Osteoblast (primary cell): ENCODE results near the gene CRISP1. TPM values are rescaled to one million over a fixed set of nuclear protein-coding genes. Genes with fewer than 3 reads are reported as not detected.

ENCODE experiments used
- DNase-seq: peaks from one replicate; pipeline ENCODE4 v3.0.0; 2011; ENCODE audit warnings: low spot score, mixed read lengths; ENCODE audit not compliant: insufficient read length; ENCODE audit errors: missing footprints
- H2AFZ ChIP-seq: 2 replicates; pipeline ENCODE4 v1.6.0; 2011; ENCODE audit warnings: mild to moderate bottlenecking, low read length
- H3K27ac ChIP-seq: 2 replicates; pipeline ENCODE4 v1.5.1; 2011; ENCODE audit warnings: mild to moderate bottlenecking, low read depth, low read length, moderate library complexity
- H3K27me3 ChIP-seq: 2 replicates; pipeline ENCODE4 v1.6.0; 2012; ENCODE audit warnings: mild to moderate bottlenecking, control low read depth, inconsistent platforms, low read length, moderate library complexity; ENCODE audit not compliant: insufficient read depth
- H3K36me3 ChIP-seq: 2 replicates; pipeline ENCODE4 v1.5.1; 2011; ENCODE audit warnings: mild to moderate bottlenecking, low read length, control low read depth, moderate library complexity; ENCODE audit not compliant: insufficient read depth
- H3K4me1 ChIP-seq: 2 replicates; pipeline ENCODE4 v1.5.1; 2011; ENCODE audit warnings: mild to moderate bottlenecking, low read length, control low read depth, moderate library complexity; ENCODE audit not compliant: insufficient read depth
- H3K4me2 ChIP-seq: 2 replicates; pipeline ENCODE4 v1.6.0; 2011; ENCODE audit warnings: mild to moderate bottlenecking, low read length; ENCODE audit not compliant: insufficient read depth
- H3K4me3 ChIP-seq: fragments of 200-600 bp; sonication (generic); 3 replicates; pipeline ENCODE4 v1.5.1; 2012; ENCODE audit warnings: mild to moderate bottlenecking, low read length, inconsistent platforms; ENCODE audit not compliant: insufficient read depth
- H3K79me2 ChIP-seq: 2 replicates; pipeline ENCODE4 v1.6.0; 2012; ENCODE audit warnings: mild to moderate bottlenecking, low read length, control low read depth, inconsistent platforms; ENCODE audit not compliant: insufficient read depth
- H3K9me3 ChIP-seq: 2 replicates; pipeline ENCODE4 v1.5.1; 2011; ENCODE audit warnings: low read depth, low read length, control low read depth
- H4K20me1 ChIP-seq: 2 replicates; pipeline ENCODE4 v1.6.0; 2012; ENCODE audit warnings: mild to moderate bottlenecking, low read length, control low read depth; ENCODE audit not compliant: insufficient read depth
- CTCF ChIP-seq: IDR thresholded peaks from 2 replicates; pipeline ENCODE4 v1.5.1; 2011; ENCODE audit warnings: mild to moderate bottlenecking, low read depth, low read length, moderate library complexity; ENCODE audit errors: extremely low read depth
- total RNA-seq: library from RNA; depleted of rRNA; stranded (reverse); fragments of >200 nt; gene quantifications from 2 replicates; pipeline ENCODE4 v1.2.3, GENCODE V29; 2012

CRISP1 gene
- total RNA-seq, 1 donor, result not detected

GRCh38 chr6:49911252-49911651, 44.9 kb upstream of the CRISP1 start:
- H3K27me3 ChIP-seq, result no peaks in the 10 kb centered on the region
- peaks cover 3% of the 10 kb centered on the region for H3K9me3 ChIP-seq
- no peak overlapping the region for H3K27ac ChIP-seq
- no peaks in the 10 kb centered on the region for H3K4me1 ChIP-seq
- no peak for DNase-seq
- no peak overlapping the region for H3K4me3 ChIP-seq
- H4K20me1 ChIP-seq, result no peaks in the 10 kb centered on the region
- no peak overlapping the region for H2AFZ ChIP-seq
- H3K4me2 ChIP-seq, result no peak overlapping the region
- no peaks in the 10 kb centered on the region for H3K36me3 ChIP-seq
- no peak for TF ChIP-seq CTCF
- H3K79me2 ChIP-seq, result no peaks in the 10 kb centered on the region

GRCh38 chr6:49909563-49909962, 43.2 kb upstream of the CRISP1 start:
- H3K79me2 ChIP-seq, result no peaks in the 10 kb centered on the region
- no peaks in the 10 kb centered on the region for H3K4me1 ChIP-seq
- H3K36me3 ChIP-seq, result no peaks in the 10 kb centered on the region
- H3K4me3 ChIP-seq, result no peak overlapping the region
- H4K20me1 ChIP-seq, result no peaks in the 10 kb centered on the region
- no peak for TF ChIP-seq CTCF
- DNase-seq, result no peak
- no peak overlapping the region for H2AFZ ChIP-seq
- no peak overlapping the region for H3K4me2 ChIP-seq
- H3K9me3 ChIP-seq, result peaks cover 3% of the 10 kb centered on the region
- no peak overlapping the region for H3K27ac ChIP-seq
- H3K27me3 ChIP-seq, result no peaks in the 10 kb centered on the region

- Histone ChIP-seq H3K4me1 (no peaks in the 10 kb centered on the region), H3K36me3 (no peaks in the 10 kb centered on the region), H2AFZ (no peak overlapping the region), H4K20me1 (no peaks in the 10 kb centered on the region), H3K4me3 (no peak overlapping the region), H3K79me2 (no peaks in the 10 kb centered on the region), H3K4me2 (no peak overlapping the region), H3K9me3 (peaks cover 3% of the 10 kb centered on the region), H3K27me3 (no peaks in the 10 kb centered on the region), H3K27ac (no peak overlapping the region)
- no peak for TF ChIP-seq CTCF
- DNase-seq, result no peak
These were observed 40.2 kb upstream of the CRISP1 start for GRCh38 chr6:49906526-49906925.

- H3K9me3 ChIP-seq, result peaks cover 3% of the 10 kb centered on the region
- H3K4me3 ChIP-seq, result no peak overlapping the region
- H3K36me3 ChIP-seq, result no peaks in the 10 kb centered on the region
- no peak for TF ChIP-seq CTCF
- no peaks in the 10 kb centered on the region for H4K20me1 ChIP-seq
- H3K79me2 ChIP-seq, result no peaks in the 10 kb centered on the region
- H2AFZ ChIP-seq, result no peak overlapping the region
- no peaks in the 10 kb centered on the region for H3K4me1 ChIP-seq
- no peak overlapping the region for H3K27ac ChIP-seq
- no peak for DNase-seq
- H3K27me3 ChIP-seq, result no peaks in the 10 kb centered on the region
- H3K4me2 ChIP-seq, result no peak overlapping the region
These were observed 39.0 kb upstream of the CRISP1 start for GRCh38 chr6:49905296-49905695.
